Measurements from ENCODE around the gene APAF1.
"Not testable (repeated sequence)": the region's sequence is repeated elsewhere in the genome, so short reads cannot be mapped to it uniquely, and the experiment has no call there.

The APAF1 gene

GRCh38 chr12:98730412-98730811 is 85.3 kb downstream of the APAF1 start:
- DNase-seq (ENCODE audit: low read depth) = no peak

- DNase-seq (ENCODE audit: low read depth) = no peak
Observed at GRCh38 chr12:98733667-98734350, 88.7 kb downstream of the APAF1 start.

GRCh38 chr12:98735821-98736220 is 90.7 kb downstream of the APAF1 start:
- no peak for DNase-seq (ENCODE audit: low read depth)

- no peak for DNase-seq (ENCODE audit: low read depth)
Observed at GRCh38 chr12:98736352-98737321, 91.5 kb downstream of the APAF1 start.

DNA sequence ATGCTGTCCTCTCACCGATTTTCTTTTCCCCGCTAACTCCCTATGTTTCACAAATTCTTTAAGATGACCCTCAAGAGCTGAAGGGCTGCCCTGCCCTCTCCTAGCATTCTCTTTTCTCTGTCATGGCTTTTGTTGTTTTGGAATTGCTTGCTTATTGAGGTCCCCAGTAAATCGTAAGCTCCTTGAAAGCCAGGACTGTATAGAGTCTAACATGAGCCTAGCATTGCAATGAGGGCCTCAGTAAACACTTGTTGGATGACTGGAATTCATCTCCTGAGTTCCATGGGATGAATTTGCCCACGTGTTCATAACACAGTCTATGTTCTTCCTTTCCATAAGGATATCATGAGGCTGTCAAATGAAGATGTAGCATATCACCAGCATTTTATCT is 92.2 kb downstream of the APAF1 start:
- no peak for DNase-seq (ENCODE audit: low read depth)

DNA sequence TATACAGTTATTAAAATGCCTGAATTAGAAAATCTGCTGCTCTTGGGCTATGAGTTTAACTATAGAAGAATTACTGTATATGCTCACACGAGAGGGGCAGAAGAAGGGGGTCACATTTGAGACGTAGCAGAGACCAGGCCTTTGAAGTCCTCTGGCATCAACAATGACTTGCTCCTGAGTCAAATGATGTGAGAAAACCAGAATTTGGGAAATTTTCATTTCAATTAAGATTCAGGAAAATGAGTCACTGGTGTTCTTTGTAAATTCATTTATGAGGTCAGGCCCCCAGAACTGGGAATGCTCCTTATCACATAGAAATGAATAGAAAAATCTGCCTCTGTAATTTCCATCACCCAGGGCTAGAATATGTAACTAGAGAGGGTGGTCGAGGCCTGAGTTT is 92.9 kb downstream of the APAF1 start:
- no peak for DNase-seq (ENCODE audit: low read depth)

GRCh38 chr12:98738539-98738938 is 93.4 kb downstream of the APAF1 start:
- no peak for DNase-seq (ENCODE audit: low read depth)

DNA sequence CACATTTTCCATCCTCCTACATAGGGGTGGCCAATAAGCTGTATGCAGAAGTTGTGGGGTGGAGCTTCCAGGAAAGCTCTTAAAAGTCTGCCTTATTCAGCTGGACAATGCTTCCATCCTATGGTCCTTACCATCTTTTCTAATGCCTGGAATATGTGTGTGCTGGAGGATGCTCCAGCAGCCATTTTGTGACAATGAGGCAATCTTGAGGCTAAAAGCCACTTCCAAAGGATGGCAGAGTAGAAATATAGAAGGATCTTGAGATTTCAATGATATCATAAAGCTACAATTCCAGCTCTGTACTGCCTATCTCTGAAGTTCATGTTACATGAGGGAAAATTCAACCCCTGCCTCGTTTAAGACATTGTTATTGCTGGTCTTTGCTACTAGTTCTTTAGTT is 95.7 kb downstream of the APAF1 start:
- no peak for DNase-seq (ENCODE audit: low read depth)

- no peak for DNase-seq (ENCODE audit: low read depth)
Observed at GRCh38 chr12:98741196-98741555, 96.1 kb downstream of the APAF1 start.

GRCh38 chr12:98741556-98742265 is 96.6 kb downstream of the APAF1 start:
- DNase-seq (ENCODE audit: low read depth) = no peak

DNA sequence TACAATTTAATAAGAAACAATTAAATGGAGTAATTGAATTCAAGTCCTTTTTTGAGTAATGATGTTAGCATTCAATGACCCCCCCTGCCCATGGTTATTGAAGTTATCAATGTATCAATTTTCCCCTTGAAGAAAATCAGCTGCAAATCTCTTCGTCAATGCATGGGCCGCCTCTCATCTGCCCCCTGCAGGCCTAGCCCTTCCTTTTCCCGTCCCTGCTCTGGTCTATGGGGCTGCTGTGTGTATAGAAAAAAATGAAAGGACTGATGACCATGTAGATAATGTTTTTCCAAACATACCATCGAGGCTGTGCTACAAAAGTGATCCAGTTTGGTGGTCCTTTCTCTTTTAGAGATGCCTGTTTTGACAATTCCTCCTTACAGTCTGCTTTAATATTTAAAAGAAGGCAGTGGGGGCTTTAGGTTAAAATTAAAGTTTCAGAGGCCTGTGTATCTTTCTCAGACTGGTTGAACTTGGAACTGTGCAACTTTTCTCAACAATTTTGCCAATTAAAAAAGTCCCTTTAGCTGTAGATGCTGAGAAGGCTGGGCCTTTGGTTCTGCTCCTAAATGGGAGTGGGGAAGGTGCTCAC is 98.4 kb downstream of the APAF1 start:
- no peak for DNase-seq (ENCODE audit: low read depth)

DNA sequence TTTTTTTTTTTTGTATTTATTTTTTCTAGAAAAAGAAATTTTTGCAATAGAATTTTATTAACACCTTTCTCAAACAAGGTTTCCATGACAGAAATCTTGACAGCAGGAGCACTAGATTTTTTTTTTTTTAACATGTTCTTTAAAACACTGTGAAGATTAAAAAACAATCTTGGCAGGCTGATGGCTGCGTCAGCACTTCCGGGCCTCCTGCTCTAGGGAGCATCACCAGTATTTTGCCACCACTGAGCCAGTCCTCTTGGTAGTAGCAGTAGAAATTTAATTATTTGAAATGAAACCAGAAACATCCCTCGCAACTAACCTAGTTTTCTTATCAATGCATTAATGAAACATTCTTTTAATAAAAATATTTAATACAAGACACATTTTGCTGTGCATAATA is 99.6 kb downstream of the APAF1 start:
- no peak for DNase-seq (ENCODE audit: low read depth)

GRCh38 chr12:98745578-98746391 is 100.7 kb downstream of the APAF1 start:
- DNase-seq (ENCODE audit: low read depth) = no peak

DNA sequence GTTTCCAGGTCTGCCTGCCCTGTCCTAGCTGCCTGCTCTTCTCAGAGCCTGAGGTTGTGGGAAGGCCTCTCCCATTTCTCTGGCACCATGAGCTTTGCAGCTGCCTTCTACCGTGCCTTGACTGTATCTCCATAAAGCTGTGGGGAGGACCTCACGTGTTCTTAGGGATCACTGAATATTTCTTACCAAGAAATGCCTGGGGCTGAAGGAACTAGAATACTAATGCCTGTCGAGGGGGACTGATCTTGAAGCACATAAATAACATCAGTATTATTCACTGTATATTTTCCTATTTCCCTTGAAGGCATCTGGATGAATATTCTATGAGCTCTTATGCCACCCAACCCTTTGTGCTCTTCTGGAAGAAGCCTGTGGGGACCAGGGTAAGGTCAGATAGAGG is 103.4 kb downstream of the APAF1 start:
- no peak for DNase-seq (ENCODE audit: low read depth)

- no peak for DNase-seq (ENCODE audit: low read depth)
Observed at GRCh38 chr12:98750511-98750910, 105.4 kb downstream of the APAF1 start.

- no peak for DNase-seq (ENCODE audit: low read depth)
Observed at GRCh38 chr12:98751580-98752115, 106.6 kb downstream of the APAF1 start.

DNA sequence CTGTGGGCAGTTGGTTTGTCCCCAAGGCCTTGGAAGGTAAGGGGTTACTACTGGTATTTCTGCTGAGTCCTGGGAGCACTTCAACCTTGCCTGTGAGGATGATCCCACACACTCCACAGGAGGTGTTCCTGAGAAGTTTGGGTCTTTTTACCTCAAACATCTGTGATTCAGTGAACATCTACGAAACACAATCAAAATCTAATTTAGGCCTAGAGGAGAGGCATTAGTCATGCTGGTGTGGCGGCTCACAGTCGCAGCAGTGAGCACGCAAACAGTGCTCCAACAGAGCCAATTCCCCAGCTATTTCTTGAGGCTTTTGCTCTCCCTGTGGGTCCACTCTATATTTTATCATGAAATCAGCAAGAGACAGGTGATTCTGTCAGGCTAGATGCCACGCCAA is 107.6 kb downstream of the APAF1 start:
- no peak for DNase-seq (ENCODE audit: low read depth)

- DNase-seq (ENCODE audit: low read depth) = no peak
Observed at GRCh38 chr12:98754095-98754494, 109.0 kb downstream of the APAF1 start.

DNA sequence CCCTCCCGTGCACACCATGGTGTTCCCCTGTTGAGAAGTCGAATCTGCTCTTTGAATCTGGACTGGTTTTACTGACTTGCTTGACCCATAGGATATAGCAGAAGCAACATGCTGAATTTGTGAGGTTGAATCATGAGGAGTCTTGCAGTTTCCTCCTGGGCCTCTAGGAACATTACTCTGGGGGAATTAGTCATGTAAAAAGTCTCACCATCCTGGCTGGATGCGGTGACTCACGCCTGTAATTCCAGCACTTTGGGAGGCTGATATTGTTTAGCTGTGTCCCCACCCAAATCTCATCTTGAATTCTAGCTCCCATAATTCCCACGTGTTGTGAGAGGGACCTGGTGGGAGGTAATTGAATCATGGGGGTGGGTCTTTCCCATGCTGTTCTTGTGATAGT is 110.8 kb downstream of the APAF1 start:
- not testable (repeated sequence) for DNase-seq (ENCODE audit: low read depth)

DNA sequence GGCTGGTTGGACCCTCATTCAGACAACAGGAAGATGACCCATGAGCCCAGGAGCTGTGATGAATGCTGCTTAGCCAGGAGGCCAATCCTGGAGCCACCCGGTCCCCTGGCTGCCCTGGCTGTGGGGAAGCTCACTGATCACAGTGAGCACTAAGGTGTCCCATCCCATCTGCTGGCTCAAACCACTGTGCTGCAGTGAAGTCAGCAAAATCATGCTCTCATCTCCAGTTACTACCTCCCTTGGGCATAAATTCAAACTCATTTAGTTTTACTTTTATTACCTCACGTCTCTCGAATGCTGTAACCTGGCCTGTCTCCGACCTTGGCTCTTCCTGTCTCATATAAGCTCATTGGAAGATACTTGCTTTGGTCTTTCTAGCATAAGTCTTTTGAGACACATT is 112.4 kb downstream of the APAF1 start:
- DNase-seq (ENCODE audit: low read depth) = no peak

DNA sequence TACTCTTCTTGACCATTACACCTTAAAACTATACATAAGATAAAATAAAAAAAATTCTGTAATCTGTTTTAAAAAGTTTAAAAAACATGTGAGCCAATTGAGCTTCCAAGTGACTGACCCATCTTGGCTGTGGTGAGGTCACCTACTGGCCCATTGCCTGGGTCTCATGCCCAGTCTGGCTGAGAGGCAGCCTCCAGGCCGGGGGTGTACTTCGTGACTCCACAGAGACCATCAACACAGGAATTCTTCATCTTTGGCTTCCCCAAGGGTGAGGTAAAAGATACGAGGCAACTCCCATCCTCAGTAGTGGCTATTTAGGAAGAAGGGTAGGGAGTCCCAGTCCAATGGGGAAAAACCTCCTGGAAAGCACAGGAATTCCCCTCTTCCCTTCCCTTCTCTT is 113.2 kb downstream of the APAF1 start:
- no peak for DNase-seq (ENCODE audit: low read depth)

Measured in stimulated activated CD4-positive, alpha-beta T cell treated with anti-CD3 and anti-CD28 coated beads, Interleukin-2, amount 100 ng/mL, for 4 hours (primary cell).